PC-9 (cell line): ENCODE results near the gene DDX19B. TPM values are rescaled to one million over a fixed set of nuclear protein-coding genes. Genes with fewer than 3 reads are reported as not detected.
"Not testable (repeated sequence)": the region's sequence is repeated elsewhere in the genome, so short reads cannot be mapped to it uniquely, and the experiment has no call there.

Experiments
- BruUV-seq: library from RNA; stranded (reverse); fragments of 400-500 nt; replicated peaks from 2 replicates; lab custom pipeline; 2021; lab: Mats Ljungman, UMichigan
- CTCF ChIA-PET: fragments of 300-600 bp; sonication (Branson Sonifier 250); formaldehyde crosslinking; loops from one replicate; lab custom pipeline; 2022; ENCODE audit warnings: antibody characterized with exemption; lab: Charles Lee
- POLR2A ChIA-PET: fragments of 300-600 bp; sonication (Branson Sonifier 250); formaldehyde crosslinking; loops from one replicate; lab custom pipeline; 2022; ENCODE audit warnings: antibody characterized with exemption; ENCODE audit not compliant: unreplicated experiment; lab: Charles Lee
- DNase-seq, 2 experiments: peaks; one replicate each; pipeline versions ENCODE4 v3.0.0 to v3.0.0-alpha.2; 2015 to 2022; ENCODE audit warnings: mixed read lengths in 1 of 2
- H2AFZ ChIP-seq: fragments of 200-600 bp; sonication (generic); 2 replicates; pipeline ENCODE4 v1.8.1; 2017; ENCODE audit warnings: antibody characterized with exemption
- H3F3A ChIP-seq: fragments of 200-600 bp; sonication (generic); 2 replicates; pipeline ENCODE4 v1.8.1; 2017; ENCODE audit warnings: antibody characterized with exemption, mild to moderate bottlenecking, low read depth; ENCODE audit not compliant: insufficient read depth
- H3K27ac ChIP-seq: fragments of 200-600 bp; sonication (generic); 2 replicates; pipeline ENCODE4 v1.6.1; 2016; ENCODE audit warnings: mixed run types
- H3K27me3 ChIP-seq: fragments of 200-600 bp; sonication (generic); 2 replicates; pipeline ENCODE4 v1.6.1; 2016; ENCODE audit warnings: low read depth, mixed run types; ENCODE audit not compliant: insufficient read depth
- H3K36me3 ChIP-seq: fragments of 200-600 bp; sonication (generic); 2 replicates; pipeline ENCODE4 v1.6.1; 2016; ENCODE audit warnings: low read depth, mixed run types
- H3K4me1 ChIP-seq: fragments of 200-600 bp; sonication (generic); replicated peaks from 2 replicates; pipeline ENCODE4 v1.6.1; 2016; ENCODE audit warnings: mixed run types; ENCODE audit not compliant: insufficient read depth
- H3K4me2 ChIP-seq: fragments of 200-600 bp; sonication (generic); 2 replicates; pipeline ENCODE4 v1.6.1; 2017; ENCODE audit warnings: mixed run types
- H3K4me3 ChIP-seq: fragments of 200-600 bp; sonication (generic); 2 replicates; pipeline ENCODE4 v1.6.1; 2016; ENCODE audit warnings: mixed run types
- H3K79me2 ChIP-seq: fragments of 200-600 bp; sonication (generic); 2 replicates; pipeline ENCODE4 v1.6.1; 2017; ENCODE audit warnings: low read depth, mixed run types
- H3K9me2 ChIP-seq: fragments of 200-600 bp; sonication (generic); 2 replicates; pipeline ENCODE4 v1.8.1; 2017; ENCODE audit warnings: mild to moderate bottlenecking; ENCODE audit not compliant: insufficient read depth
- H3K9me3 ChIP-seq: fragments of 200-600 bp; sonication (generic); 2 replicates; pipeline ENCODE4 v1.8.1; 2016; ENCODE audit warnings: low read depth; ENCODE audit not compliant: insufficient read depth
- H4K20me1 ChIP-seq: fragments of 200-600 bp; sonication (generic); 2 replicates; pipeline ENCODE4 v1.8.1; 2017; ENCODE audit not compliant: insufficient read depth
- CTCF ChIP-seq: fragments of 200-600 bp; sonication (generic); conservative IDR thresholded peaks from 2 replicates; pipeline ENCODE4 v1.6.1; 2017; ENCODE audit warnings: mixed run types, antibody characterized with exemption, mild to moderate bottlenecking, moderate library complexity
- EZH2 ChIP-seq: fragments of 200-600 bp; sonication (generic); IDR thresholded peaks from 2 replicates; pipeline ENCODE4 v1.8.0; 2017; ENCODE audit warnings: antibody characterized with exemption, low read depth
- intact Hi-C: fragments of 100-400 bp; cut with micrococcal nuclease; formaldehyde crosslinking; loops from one replicate; pipeline ENCODE4 v1.10.0; 2022; ENCODE audit not compliant: unreplicated experiment
- total RNA-seq: library from RNA; stranded (reverse); gene quantifications from 2 replicates; pipeline ENCODE4 v1.2.3, GENCODE V29; 2021

DDX19B gene
- total RNA-seq, 1 experiment from 2014 or later, result 42.1 TPM

GRCh38 chr16:70331588-70332358 is 32.8 kb downstream of the DDX19B start:
- Histone ChIP-seq H2AFZ (no peak overlapping the region), H3K79me2 (no peaks in the 10 kb centered on the region), H3K27me3 (no peaks in the 10 kb centered on the region), H3K4me1 (no peaks in the 10 kb centered on the region), H3F3A (peaks cover 10% of the 10 kb centered on the region; the same call in 1 of the 2 replicates), H4K20me1 (no peaks in the 10 kb centered on the region), H3K9me3 (no peaks in the 10 kb centered on the region), H3K9me2 (no peaks in the 10 kb centered on the region), H3K4me2 (no peak overlapping the region), H3K27ac (no peak overlapping the region), H3K36me3 (0 out of 2 replicates have a peak, but pooled peaks cover 8% of the 10 kb centered on the region), H3K4me3 (no peak overlapping the region)
- CTCF ChIA-PET, result interaction anchor here (0.6 kb wide), 1 partner anchor 38 kb away, joined by 5 read pairs; no protein-coding TSS in a partner anchor
- TF ChIP-seq EZH2 (no peak), CTCF (peak; percentile 63)
- POLR2A ChIA-PET, result no interaction called here
- DNase-seq, result peak in 1 of 2 experiments; percentile 9
- BruUV-seq, result no TSS peak
- intact Hi-C loops, result no loop called here

GRCh38 chr16:70332728-70333127 is 33.7 kb downstream of the DDX19B start:
- DNase-seq, intact Hi-C loops, H3F3A ChIP-seq, H2AFZ ChIP-seq, H3K9me3 ChIP-seq, H3K9me2 ChIP-seq, POLR2A ChIA-PET, BruUV-seq, CTCF ChIA-PET, H3K4me1 ChIP-seq, H3K4me2 ChIP-seq, H3K27me3 ChIP-seq, H3K36me3 ChIP-seq, H3K4me3 ChIP-seq, H4K20me1 ChIP-seq, H3K27ac ChIP-seq, H3K79me2 ChIP-seq: not testable (repeated sequence)

GRCh38 chr16:70337814-70338213 is 38.8 kb downstream of the DDX19B start:
- Histone ChIP-seq H3K27ac (no peak overlapping the region), H3K4me3 (no peak overlapping the region), H3K36me3 (0 out of 2 replicates have a peak, but pooled peaks cover 8% of the 10 kb centered on the region), H3K9me2 (no peaks in the 10 kb centered on the region), H4K20me1 (no peaks in the 10 kb centered on the region), H3F3A (peaks cover 13% of the 10 kb centered on the region; the same call in 1 of the 2 replicates), H3K9me3 (no peaks in the 10 kb centered on the region), H3K4me1 (no peaks in the 10 kb centered on the region), H3K79me2 (no peaks in the 10 kb centered on the region), H2AFZ (no peak overlapping the region), H3K4me2 (no peak overlapping the region), H3K27me3 (no peaks in the 10 kb centered on the region)
- TF ChIP-seq EZH2, result no peak
- TF ChIP-seq CTCF, result no peak
- ChIA-PET CTCF (no interaction called here), POLR2A (no interaction called here)
- no peak for DNase-seq
- no TSS peak for BruUV-seq
- intact Hi-C loops, result no loop called here
